ENCODE results near the gene ZBTB4.

DNA sequence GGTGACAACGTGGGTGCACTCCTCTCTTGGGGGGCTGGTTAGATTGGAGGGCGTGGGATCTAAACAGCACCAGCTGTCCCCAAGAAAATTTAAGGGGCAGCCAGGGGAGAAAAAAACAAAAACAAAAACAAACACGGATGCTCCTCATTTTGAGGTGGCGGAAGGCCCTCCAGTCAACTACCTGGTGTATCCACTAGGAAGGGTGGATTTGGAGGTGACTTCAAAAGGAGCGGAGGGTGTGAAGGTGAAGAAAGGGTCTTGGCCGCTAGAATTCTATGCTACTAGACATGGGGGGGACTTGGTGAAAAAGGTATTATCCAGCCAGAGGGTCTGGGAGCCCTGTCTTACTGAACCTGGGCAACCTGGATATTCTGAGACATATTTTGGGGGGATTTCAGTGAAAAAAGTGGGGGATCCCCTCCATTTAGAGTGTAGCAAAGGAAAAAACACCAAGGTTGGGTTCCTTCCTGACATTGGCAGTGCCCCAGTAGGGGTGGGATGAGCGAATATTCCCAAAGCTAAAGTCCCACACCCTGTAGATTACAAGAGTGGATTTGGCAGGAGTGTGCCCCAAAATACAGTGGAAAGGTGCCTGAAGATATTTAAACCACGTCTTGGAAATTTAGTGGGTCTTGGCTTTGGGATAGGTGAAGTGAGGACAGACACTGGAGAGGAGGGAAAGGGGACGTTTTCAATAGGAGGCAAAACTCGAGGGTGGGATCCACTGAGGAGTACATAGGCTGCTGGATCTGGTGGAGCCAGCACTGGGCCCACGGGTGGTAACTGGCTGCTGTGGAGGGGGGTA is 40.6 kb downstream of the ZBTB4 start:
- no peak for TF ChIP-seq EGR1 (conservative IDR thresholded peaks at IDR 0.05)
- TF ChIP-seq ZBTB8A (IDR thresholded peaks at IDR 0.05; ENCODE audit: partially characterized antibody), result no peak
- no peak for TF ChIP-seq CXXC5 (CRISPR knock-in tag; IDR thresholded peaks at IDR 0.05)
- no peak for TF ChIP-seq CTCF (IDR thresholded peaks at IDR 0.05 in 2 of 3, conservative IDR thresholded peaks at IDR 0.05 in 1 of 3; ENCODE audit: insufficient read depth in 2 of 3, low read depth in 1 of 3, low read length in 3 of 3)
- TF ChIP-seq GABPB2 (CRISPR knock-in tag; conservative IDR thresholded peaks at IDR 0.05), result no peak
